Stimulated activated CD4-positive, alpha-beta T cell treated with anti-CD3 and anti-CD28 coated beads, Interleukin-1b, Interleukin-23, amount 100 ng/mL, for 24 hours (primary cell): Measurements from ENCODE around the gene DDX17.

Experiments used
- DNase-seq, 4 experiments: peaks; one replicate each; pipeline ENCODE4 v3.0.0-alpha.2; 2020; ENCODE audit warnings: low read depth in 4 of 4, low spot score in 1 of 4

The DDX17 gene

DNA sequence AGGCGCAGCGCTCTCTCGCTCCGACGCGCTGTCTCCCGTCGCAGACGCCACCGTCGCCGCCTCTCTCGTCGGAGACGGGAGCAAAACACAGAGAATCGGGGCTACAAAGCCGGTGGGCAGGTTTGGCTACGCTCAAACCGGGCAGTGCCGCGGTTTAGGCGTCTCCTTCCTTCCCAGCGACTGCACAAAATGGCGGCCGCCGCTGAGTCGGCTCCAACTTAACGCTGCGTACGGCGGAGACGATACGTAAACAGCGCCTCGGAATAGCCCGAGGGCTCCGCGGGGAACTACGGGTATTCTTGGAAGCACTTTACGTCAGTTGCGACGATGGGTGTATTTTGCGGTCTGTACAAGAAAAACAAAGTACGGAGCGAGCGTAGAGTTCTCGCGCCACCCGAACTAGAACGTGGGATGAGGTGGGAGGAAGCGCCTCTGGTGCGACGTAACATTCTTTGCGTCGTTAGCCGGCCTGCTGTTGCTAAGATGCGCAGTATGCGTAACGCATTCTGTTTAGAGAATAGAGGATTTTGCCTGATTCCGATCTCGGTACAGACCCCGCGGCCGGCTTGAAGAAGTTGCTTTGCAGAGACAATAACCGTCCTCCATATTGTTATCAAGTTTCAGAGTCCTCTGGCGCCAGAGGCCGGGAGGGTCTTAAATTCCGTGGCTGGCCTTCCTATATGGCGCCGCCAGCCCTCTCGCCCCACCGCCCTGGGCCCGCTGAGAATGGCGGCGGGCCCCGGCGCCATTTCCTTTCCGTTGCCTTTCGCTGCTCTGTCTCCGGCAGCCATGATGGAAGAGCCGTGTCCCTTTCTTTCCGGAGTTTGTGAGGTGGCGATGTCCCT, at the start of gene DDX17:
Gene DDX17, minus strand, starts transcription at position 194 of the 845 bp plus-strand sequence.
- DNase-seq: peak; percentile 87 to 96 (median 88)

DNA sequence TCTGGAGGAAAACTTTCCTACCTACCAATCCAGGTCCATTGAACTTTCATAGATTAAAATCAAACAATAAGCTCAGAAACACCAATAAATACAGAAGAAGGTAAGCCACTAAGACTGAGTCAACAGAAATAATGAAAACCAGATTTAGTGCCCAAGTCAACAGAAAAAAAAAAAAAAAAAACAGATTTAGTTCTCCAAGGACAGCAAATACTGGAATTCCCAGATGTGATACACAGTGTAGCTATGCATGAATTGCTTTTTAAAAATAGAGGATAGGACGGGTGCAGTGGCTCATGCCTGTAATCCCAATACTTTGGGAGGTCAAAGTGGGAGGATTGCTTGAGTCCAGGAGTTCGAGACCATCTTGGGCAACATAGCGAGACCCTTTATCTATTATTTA, 48.2 kb upstream of the DDX17 start:
- no peak for DNase-seq

DNA sequence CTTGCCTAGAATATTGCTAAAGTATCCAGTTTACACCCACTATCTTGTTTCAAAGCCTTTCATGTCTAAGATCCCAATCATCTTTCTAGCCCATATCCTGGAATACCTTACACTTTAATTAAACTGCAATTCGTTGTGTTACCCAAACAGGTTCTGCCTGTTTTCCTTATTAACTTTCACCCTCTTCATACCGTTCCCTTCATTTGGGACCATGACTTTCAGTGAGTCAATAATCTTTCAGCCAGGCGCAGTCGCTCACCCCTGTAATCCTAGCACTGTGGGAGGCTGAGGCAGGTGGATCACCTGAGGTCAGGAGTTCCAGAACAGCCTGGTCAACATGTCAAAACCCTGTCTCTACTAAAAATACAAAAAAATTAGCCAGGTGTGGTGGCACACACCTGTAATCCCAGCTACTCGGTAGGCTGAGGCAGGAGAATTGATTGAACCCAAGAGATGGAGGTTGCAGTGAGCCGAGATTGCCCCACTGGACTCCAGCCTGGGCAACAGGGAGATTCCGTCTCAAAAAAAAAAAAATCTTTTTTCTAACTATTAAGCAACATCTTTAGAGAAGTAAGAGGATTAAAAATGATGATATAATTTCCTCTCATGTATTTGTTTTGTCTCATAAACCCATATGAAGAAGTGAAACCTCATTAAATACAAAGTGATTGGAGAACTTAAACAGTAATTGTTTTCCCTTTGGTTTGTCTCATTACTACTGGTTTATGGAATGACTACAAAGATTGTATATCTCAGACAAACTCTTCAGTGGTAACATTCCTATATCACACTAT, 43.2 kb upstream of the DDX17 start:
- no peak for DNase-seq

- no peak for DNase-seq
Measured at GRCh38 chr22:38540701-38541100, 34.6 kb upstream of the DDX17 start.

GRCh38 chr22:38531251-38531938, 25.3 kb upstream of the DDX17 start:
- DNase-seq: no peak

GRCh38 chr22:38524429-38524828, 18.3 kb upstream of the DDX17 start:
- DNase-seq: no peak

DNA sequence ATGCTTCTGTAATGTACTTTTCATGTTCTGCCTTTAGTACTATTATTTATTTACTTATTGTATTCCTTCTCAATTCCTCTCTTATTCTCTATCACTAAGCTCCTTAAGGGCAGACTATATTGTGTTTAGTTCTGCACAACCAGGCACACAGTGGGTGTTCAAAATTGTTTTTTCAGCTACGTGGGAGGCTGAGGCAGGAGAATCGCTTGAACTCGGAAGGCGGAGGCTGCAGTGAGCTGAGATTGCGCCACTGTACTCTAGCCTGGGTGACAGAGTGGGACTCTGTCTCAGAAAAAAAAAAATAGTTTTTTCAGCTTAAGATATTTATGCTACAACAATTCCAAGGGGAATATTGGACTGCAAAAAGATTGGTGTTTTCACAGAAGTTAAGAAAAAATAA, 17.4 kb upstream of the DDX17 start:
- DNase-seq: no peak

- DNase-seq: no peak
Measured at GRCh38 chr22:38523029-38523428, 16.9 kb upstream of the DDX17 start.

DNA sequence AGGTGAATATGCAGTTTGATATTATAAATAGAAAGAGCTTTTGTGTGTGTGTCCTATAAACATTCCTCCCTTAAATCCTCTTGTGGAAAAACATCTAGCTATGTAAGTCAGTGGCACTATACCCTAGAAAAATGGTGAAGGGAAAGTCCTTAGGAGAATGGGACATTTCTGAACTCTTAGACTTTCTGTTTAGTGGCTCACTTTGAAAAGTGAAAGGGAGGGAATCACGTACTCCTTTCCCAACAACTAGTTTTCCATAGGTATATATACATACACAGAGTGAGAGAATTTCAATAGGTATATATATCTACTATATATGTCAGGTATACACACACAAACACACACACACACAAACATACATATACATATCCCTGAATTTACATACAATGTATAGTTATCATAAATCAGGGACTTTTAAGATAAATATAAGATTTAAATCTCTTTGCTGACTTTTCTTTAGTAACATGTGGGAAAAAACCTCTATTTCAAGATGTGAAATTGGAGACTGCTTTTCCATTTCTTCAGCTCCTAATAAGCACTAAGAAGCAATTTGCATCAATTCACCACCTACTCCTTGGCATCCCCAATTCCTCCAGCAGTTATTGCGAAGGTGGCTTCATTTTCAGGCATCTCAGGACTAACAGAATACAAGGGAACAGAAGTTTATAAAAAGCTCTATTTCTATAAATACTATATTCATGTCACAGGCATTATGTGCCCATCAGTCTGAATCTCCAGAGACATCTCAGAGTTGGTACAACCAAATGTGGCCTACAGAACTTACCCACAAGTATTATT, 13.5 kb upstream of the DDX17 start:
- no peak for DNase-seq

DNA sequence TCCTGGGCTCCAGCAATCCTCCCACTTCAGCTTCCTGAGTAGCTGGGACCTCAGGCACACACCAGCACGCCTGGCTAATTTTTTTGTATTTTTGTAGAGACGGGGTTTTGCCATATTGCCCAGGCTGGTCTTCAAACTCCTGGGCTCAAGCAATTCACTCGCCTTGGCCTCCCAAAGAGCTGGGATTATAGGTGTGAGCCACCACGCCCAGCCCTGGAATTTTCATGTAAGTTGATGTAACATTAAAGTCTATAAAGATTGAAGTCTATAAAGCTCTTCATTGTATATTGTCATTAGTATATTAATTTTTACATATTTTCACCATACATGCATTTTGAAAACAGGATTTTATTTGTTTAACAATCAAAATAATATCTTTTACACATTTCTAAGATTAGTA, 12.5 kb upstream of the DDX17 start:
- DNase-seq: no peak

DNA sequence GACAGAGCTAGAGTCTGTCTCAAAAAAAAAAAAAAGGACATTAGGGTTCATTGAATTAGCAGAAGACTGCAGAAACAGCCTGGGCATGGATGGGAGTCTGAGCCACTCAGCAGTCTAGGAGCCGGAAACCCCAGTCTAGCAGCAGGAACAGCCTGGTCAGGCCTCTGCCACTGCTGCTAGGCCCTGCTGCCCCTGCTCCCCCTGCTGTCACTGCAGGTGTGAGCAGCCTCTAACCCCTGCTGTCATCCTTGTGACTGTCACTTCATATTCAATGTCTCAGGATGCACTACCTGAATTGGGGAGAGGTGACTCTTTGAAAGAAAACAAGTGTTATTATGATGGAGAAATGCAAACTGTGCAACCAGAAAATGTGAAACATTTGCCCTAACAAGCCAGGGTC, 7.0 kb upstream of the DDX17 start:
- DNase-seq: peak in 1 of 4 experiments; percentile 14

DNA sequence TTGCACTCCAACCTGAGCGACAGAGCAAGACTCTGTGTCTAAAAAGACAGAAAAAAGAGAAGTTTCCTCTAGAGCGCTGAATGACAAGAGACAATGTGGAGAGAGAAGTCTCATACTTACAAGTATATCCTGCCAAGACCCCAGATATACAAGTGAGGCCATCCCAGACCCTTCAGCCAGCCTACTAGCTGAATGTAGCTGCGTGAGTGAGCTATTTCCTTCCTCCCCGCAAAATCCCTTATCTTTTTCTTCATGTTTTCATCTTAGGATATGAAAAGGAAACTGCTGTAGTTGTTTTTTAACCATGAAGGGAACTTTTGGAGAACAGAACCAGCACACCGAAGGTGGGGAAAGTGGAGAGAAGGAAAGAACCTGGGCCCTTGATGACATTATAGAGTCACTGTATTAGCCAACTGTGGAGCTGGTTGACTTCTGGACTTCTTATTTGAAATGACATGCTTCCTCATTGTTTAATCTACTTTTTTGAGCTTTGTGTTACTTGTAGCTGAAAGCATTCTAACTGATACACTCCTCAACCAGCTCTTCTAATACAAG, 4.4 kb upstream of the DDX17 start:
- DNase-seq: no peak

DNA sequence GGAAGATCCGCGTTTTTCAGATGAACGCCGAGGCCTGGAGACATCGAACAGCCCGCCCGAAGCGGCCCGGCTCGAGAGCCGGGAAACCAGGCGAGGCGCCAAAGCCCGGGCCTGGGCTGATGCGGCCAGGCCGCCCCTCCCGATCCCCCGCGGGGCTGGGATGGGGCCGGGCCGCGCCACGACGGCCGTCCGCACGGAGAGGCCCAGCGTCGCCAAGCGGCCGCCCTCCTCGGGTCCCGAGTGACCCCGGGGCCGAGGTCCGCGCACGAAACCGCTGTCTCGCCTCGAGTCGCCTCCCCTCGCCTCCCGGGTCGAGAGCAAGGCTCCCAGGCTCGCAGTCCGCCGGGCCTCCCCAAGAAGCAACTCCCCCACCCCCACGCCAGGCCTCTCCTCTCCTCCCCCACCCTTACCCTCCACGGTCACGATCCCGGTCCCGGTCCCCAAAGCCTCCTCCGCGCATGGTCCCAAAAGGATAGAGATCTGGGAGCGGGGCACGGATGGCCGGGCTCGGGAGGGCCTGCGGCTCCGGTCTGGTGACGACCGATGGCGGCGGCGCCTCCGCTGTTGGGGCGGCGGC, 482 bp downstream of the DDX17 start:
- peak; percentile 38 to 48 (median 40) for DNase-seq

DNA sequence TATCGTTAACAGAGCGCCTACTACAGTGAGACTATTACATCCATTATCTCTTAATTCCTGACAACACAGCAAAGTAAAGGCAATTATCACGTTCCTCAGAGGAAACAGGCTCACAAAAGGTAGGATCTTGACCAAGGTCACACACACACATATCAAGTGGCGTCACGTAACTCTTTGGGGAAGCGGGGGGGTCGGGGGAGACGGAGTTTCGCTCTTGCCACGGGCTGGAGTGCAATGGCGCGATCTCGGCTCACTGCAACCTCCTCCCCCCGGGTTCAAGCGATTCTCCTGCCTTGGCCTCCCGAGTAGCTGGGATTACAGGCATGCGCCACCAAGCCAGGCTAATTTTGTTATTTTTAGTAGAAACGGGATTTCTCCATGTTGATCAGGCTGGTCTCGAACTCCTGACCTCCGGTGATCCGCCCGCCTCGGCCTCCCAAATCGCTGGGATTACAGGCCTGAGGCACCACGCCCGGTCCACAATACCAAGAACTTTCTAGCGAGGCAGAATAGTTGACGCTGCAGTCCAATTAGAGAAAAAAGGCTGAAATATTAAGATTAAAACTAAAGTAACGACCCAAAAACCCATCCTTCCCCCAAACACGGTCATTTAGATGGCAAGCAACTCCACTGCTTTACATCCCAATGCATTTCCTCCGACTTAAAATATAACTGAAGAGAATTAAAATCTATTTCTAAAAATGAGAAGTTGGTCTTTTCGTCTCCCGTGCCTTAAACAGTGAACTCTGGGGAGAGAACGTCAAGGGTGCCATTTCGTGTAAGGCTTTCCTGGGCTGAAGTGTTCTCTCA, 1.2 kb downstream of the DDX17 start:
- peak in 3 of 4 experiments; percentile 23 to 53 (median 29) for DNase-seq

DNA sequence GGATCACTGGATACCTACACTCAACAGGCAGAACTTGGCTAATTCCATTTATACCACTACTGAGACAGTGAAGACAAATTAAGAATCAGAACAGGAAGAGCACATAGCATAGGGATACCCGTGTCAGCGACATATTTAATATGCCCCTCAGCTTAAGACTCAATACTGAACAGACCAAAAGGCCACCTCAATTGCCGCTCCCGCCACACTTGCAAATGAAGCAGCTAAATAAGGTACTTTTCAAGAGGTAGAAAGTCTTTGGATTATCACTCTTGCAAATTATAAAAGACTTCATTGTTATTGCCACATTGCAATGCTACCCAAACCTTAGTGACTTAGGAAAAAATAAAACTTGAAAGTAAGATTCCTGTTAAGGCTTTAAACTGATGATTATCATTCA, 3.1 kb downstream of the DDX17 start:
- DNase-seq: no peak

DNA sequence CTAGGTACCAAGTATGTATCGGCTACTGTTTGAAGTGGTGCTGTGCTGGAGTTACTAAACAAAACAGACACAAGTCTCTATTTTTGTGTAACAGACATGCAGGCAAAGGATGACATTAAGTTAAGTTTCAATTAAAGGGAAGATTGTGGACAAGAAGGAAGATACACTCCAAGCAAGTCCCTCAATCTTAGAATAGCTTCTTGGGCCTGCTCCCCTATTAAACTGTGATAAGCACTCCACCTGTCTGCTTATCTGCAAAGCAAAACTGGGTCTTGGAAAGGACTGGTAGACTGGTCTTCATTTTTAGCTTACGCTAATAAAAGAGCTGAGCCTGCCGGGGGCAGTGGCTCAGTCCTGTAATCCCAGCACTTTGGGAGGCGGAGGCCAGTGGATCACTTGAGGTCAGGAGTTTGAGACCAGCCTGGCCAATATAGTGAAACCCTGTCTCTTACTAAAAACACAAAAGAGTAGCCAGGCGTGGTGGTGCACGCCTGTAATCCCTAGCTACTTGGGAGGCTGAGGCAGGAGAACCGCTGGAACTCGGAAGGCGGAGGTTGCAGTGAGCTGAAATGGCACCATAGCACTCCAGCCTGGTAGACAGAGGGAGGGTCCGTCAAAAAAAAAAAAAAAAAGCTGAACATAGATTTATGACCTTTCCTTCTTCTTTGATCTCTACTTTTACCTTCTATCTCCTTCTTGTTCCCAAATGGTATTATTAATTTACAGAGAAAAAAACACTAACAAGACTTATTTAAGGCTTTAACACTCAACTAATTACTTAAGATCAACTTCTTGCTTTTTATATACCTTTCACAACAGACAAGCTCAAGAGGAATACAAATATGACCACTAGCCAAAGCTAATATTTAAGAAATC, 4.1 kb downstream of the DDX17 start:
- no peak for DNase-seq

DNA sequence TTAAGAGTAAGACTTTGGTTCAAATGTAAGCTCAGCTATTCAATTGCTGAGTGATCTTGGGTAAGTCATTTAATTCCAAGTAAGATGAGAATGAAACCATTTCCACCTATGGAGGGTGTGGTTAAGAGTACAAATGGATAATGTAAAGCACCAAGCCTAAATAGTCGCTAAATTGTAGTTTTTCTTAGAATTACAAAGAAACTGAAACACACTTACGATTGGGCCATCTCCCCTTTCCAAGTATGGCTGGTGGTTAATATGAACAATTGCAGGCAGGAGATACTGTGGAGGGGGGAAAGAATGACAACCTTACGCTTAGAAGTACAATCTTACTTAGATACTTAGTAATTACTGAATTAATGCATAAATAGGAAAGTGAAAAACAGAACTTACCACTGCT, 8.2 kb downstream of the DDX17 start:
- no peak for DNase-seq

DNA sequence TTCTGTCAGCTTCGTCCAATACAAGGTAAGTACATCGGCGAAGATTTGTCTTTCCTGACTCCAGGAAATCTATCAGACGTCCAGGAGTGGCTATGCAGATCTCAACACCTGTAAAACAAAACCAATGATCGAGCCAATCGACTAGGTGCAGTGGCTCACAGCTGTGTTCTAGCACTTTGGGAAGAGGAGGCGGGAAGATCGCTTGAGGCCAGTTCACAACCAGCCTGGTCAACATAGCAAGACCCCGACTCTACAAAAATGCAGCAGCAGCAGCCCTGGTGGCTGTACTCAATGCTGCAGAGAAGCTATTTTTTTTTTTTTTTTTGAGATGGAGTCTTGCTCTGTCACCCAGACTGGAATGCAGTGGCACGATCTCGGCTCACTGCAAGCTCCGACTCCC, 11.2 kb downstream of the DDX17 start:
- DNase-seq: no peak
